Activated CD4-positive, alpha-beta memory T cell treated with anti-CD3 and anti-CD28 coated beads, Interleukin-2, amount 10 ng/mL, durations not matched to agents 7 days and 5 days (primary cell): ENCODE measurements around the gene BEAN1. TPM values are rescaled to one million over a fixed set of nuclear protein-coding genes. Genes with fewer than 3 reads are reported as not detected.
A peak's percentile ranks its signal among the peaks of the same experiment; 100 is the strongest.

ENCODE experiments used
- CTCF ChIA-PET: fragments of 350-600 bp; sonication (Branson Sonifier 250); formaldehyde crosslinking; loops from one replicate; lab custom pipeline; 2021; ENCODE audit warnings: antibody characterized with exemption, inconsistent platforms; lab: Charles Lee
- POLR2A ChIA-PET: fragments of 350-600 bp; sonication (Branson Sonifier 250); formaldehyde crosslinking; loops from one replicate; lab custom pipeline; 2021; ENCODE audit warnings: antibody characterized with exemption; lab: Charles Lee
- DNase-seq: peaks from one replicate; pipeline ENCODE4 v3.0.0-alpha.2; 2020
- H3K27ac Mint-ChIP-seq: one replicate; pipeline ENCODE4 v1.8.0; 2021; ENCODE audit warnings: mild to moderate bottlenecking, mixed read lengths
- H3K27me3 Mint-ChIP-seq: one replicate; pipeline ENCODE4 v1.8.0; 2021; ENCODE audit warnings: mixed read lengths
- H3K36me3 Mint-ChIP-seq: one replicate; pipeline ENCODE4 v1.8.0; 2021; ENCODE audit warnings: low read depth, mixed read lengths
- H3K4me1 Mint-ChIP-seq: one replicate; pipeline ENCODE4 v1.8.0; 2021; ENCODE audit warnings: mixed read lengths
- H3K4me3 Mint-ChIP-seq: one replicate; pipeline ENCODE4 v1.8.0; 2021; ENCODE audit warnings: mild to moderate bottlenecking, mixed read lengths
- H3K9me3 Mint-ChIP-seq: one replicate; pipeline ENCODE4 v1.8.0; 2021; ENCODE audit warnings: mixed read lengths
- total RNA-seq, 2 experiments: library from RNA; stranded (reverse); gene quantifications; one replicate each; pipeline ENCODE4 v1.2.3, GENCODE V29; 2021

The BEAN1 gene
- total RNA-seq, 2 experiments from 2014 or later = not detected

DNA sequence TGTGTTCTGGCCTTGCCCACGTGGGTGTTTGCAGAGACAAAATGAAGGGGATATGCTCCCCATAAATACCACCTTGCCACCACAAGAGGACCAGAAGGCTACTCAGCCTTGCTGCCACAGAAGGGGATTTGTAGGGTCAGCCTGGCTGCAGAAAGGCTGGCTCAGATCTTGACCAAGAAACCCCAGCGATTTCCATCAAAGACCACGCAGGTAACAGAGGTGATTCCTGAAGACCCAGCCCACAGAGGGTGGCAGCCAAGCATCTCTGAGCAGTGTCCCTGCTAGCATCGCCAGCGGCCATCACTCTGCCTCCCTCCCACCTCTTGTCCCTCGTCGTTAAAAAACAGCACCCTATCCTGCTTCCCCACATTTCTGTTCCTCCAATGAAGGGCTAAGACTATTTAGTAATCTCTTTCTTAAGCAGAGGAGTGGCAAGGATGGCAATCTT, 54.9 kb downstream of the BEAN1 start:
- no peak for DNase-seq
- Mint-ChIP-seq H3K4me3 (no peak overlapping the region), H3K36me3 (no peaks in the 10 kb centered on the region), H3K4me1 (peaks cover 46% of the 10 kb centered on the region), H3K9me3 (no peaks in the 10 kb centered on the region), H3K27me3 (no peaks in the 10 kb centered on the region), H3K27ac (no peak overlapping the region)
- ChIA-PET CTCF (interaction anchor here (1.0 to 4.0 kb wide), 4 partner anchors 8 to 124 kb away, joined by 3 to 65 read pairs (median 3); no protein-coding TSS in a partner anchor), POLR2A (interaction anchor here (1.5 kb wide), 1 partner anchor 81 kb away, joined by 3 read pairs; no protein-coding TSS in a partner anchor)

DNA sequence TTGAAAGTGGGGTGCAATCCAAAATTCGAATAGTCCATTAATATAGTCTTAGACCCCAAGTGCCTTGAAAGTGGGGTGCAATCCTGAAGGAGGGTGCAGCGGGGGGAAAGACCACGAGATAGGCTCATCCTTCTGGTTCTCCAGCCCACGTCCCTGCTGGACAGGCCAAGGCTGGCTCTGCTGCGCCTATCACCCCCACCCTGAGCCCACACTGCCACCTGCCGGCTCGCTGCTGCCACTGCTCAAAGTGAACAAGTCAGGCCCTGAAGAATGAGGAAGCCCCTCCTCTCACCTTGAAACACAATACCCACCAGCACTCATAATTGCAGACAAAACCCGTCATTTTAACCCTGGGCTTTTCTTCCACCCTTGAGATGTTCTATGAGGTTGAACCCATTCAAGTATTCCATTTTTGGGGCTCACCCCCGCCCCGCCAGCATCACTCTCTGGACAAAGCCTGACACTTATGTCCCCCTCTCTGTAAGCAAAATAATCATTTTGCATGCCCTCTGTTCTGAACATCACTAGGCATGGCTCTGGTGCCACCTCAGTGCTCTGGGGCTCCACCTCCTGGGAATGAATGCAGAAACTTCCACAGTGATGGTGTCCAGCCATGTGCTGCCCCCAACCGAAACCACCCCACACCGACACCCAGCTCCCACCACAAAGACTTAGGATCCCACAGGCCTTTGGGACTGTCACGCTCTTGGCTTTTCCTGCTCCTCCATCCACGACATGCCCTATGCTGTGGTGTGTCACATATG, 56.8 kb downstream of the BEAN1 start:
- Mint-ChIP-seq H3K27ac (no peak overlapping the region), H3K9me3 (no peaks in the 10 kb centered on the region), H3K27me3 (no peaks in the 10 kb centered on the region), H3K36me3 (no peaks in the 10 kb centered on the region), H3K4me1 (peaks cover 33% of the 10 kb centered on the region), H3K4me3 (no peak overlapping the region)
- ChIA-PET CTCF (interaction anchor here (0.7 to 4.0 kb wide), 5 partner anchors 9 to 184 kb away, joined by 3 to 65 read pairs (median 3); no protein-coding TSS in a partner anchor), POLR2A (interaction anchor here (1.2 kb wide), 1 partner anchor 38 kb away, joined by 6 read pairs; no protein-coding TSS in a partner anchor)
- DNase-seq = peak; percentile 80

GRCh38 chr16:66484453-66485213, 57.5 kb downstream of the BEAN1 start:
- DNase-seq = no peak
- H3K9me3 Mint-ChIP-seq = no peaks in the 10 kb centered on the region
- POLR2A ChIA-PET = interaction anchor here (0.8 to 1.1 kb wide), 2 partner anchors 68 to 78 kb away, joined by 3 read pairs; partner anchors contain the start of gene CKLF
- H3K36me3 Mint-ChIP-seq = no peaks in the 10 kb centered on the region
- no peak overlapping the region for H3K27ac Mint-ChIP-seq
- H3K4me3 Mint-ChIP-seq = no peak overlapping the region
- CTCF ChIA-PET = interaction anchor here (0.6 to 4.0 kb wide), 4 partner anchors 8 to 203 kb away, joined by 3 to 65 read pairs (median 4); no protein-coding TSS in a partner anchor
- H3K4me1 Mint-ChIP-seq = peaks cover 27% of the 10 kb centered on the region
- H3K27me3 Mint-ChIP-seq = no peaks in the 10 kb centered on the region

DNA sequence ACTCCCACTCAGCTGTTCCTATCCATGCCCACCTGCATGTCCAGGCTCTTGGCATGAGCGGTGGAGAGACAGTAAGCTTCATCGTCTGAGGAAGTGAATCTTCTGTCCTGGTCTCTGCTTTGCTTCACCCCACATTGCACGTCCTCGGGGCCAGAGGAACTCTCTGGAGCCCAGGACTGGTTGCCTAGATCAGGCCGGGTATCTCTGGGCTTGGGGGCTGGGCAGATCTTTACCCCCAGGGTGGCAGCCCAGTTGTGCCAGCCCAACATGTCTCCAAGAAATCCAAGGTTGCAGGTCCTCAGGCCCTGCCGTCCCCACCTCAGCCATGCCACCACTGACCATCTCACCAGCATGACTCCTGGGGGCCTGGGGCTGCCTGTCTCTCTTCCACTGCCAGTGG, 58.3 kb downstream of the BEAN1 start:
- no peaks in the 10 kb centered on the region for H3K36me3 Mint-ChIP-seq
- ChIA-PET CTCF (interaction anchor here (1.1 to 4.0 kb wide), 3 partner anchors 9 to 109 kb away, joined by 3 to 65 read pairs (median 3); no protein-coding TSS in a partner anchor), POLR2A (interaction anchor here (1.1 kb wide), 1 partner anchor 79 kb away, joined by 3 read pairs; no protein-coding TSS in a partner anchor)
- H3K4me1 Mint-ChIP-seq = peaks cover 25% of the 10 kb centered on the region
- H3K9me3 Mint-ChIP-seq = no peaks in the 10 kb centered on the region
- no peak overlapping the region for H3K27ac Mint-ChIP-seq
- no peak overlapping the region for H3K4me3 Mint-ChIP-seq
- no peaks in the 10 kb centered on the region for H3K27me3 Mint-ChIP-seq
- DNase-seq = no peak

DNA sequence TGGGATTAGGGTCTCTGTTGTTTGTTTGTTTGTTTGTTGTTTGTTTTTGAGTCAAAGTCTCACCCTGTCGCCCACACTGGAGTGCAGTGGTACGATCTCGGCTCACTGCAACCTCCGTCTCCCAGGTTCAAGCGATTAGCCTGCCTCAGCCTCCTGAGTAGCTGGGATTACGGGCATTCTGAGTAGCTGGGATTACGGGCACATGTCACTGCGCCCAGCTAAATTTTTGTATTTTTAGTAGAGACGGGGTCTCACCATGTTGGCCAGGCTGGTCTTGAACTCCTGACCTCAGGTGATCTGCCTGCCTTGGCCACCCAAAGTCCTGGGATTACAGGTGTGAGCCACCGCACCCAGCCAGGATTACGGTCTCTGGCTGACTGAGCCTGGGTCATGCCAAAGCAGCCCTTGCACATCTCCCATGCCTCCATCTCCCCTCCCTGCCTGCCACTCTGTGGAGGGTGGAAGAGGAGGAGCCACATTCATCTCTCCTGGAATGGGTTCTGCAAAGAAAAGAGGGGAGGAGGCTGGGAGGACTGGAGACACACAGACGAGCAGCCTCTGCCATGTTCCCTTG, 59.2 kb downstream of the BEAN1 start:
- Mint-ChIP-seq H3K4me1 (peaks cover 25% of the 10 kb centered on the region), H3K36me3 (no peaks in the 10 kb centered on the region), H3K27me3 (no peaks in the 10 kb centered on the region), H3K4me3 (no peak overlapping the region), H3K27ac (no peak overlapping the region), H3K9me3 (no peaks in the 10 kb centered on the region)
- POLR2A ChIA-PET = interaction anchor here (1.0 kb wide), 1 partner anchor 17 kb away, joined by 3 read pairs; no protein-coding TSS in a partner anchor
- no peak for DNase-seq
- CTCF ChIA-PET = interaction anchor here (2.6 kb wide), 1 partner anchor 81 kb away, joined by 12 read pairs; no protein-coding TSS in a partner anchor

DNA sequence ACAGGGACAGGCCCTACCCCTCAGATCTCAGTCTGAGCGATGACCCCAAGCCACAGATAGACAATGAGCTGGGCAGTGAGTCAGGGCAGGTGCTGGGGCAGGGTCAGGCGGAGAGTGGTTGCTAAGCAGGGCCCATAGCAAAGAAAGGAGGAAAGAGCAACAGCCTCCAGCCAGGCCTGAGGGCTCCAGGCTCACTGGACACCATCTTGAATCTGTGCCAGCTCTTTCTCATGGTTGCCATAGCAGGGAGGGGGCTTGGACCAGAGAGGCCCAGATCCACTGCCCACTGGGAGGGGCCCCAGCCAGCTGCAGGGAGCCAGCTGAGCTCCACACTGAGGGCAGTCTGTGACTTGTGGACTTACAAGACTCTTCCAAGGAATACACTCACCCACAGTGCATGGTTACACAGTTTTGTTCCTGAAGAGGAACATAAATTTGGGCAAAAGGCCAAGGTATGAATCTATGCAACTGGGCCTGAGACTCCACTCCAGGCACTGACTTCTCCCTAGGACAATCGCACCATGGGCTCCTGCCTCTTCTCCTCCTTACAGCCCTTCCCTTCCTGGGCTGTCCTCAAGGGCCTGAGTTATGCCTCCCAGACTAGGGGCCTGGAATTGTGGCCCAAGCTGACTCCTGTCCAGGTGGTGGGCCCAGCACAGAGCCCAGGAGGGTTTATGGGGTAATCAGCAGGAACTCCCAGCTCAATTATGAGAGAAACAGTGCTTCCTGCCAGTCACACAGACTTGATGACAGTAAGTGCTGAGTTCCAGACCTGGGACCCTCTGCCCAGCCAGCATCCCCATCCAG, 59.9 kb downstream of the BEAN1 start:
- POLR2A ChIA-PET = interaction anchor here (1.0 to 1.3 kb wide), 2 partner anchors 10 to 16 kb away, joined by 3 to 7 read pairs; no protein-coding TSS in a partner anchor
- H3K4me1 Mint-ChIP-seq = peaks cover 25% of the 10 kb centered on the region
- no peaks in the 10 kb centered on the region for H3K27me3 Mint-ChIP-seq
- H3K27ac Mint-ChIP-seq = no peak overlapping the region
- H3K4me3 Mint-ChIP-seq = no peak overlapping the region
- no peak for DNase-seq
- H3K9me3 Mint-ChIP-seq = no peaks in the 10 kb centered on the region
- CTCF ChIA-PET = interaction anchor here (2.6 kb wide), 1 partner anchor 81 kb away, joined by 12 read pairs; no protein-coding TSS in a partner anchor
- no peaks in the 10 kb centered on the region for H3K36me3 Mint-ChIP-seq

DNA sequence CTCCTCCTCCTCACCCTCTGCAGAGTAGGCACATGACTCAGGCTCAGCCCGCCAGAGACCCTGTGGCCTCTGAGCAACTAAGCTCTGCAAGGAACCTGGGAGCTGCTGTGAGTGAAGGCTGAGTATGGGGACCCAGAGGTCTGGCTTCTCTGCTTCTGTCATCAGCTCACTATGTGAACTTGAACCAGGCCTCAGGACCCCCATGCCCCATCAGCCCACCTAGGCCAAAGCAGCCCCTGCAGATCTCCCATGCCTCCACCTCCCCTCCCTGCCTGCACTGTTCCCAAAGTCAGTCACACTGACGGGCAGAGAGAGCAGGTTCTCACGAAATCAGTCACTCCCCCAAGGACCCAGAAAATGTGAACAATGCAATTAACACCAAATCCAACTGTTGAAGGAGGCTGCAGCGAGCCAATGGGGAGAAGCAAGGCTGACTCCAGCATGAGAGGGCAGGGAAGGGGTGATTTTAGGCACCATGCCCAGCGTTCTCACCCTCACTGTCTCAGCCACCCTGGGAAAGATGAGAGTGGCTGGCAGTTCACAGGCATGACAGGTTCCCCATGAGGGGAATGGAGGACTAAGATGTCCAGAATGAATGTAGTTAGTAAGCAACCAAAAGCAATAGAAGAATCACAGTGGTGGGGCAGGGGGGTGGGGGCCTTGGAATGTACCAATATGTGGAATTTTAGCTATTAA, 60.6 kb downstream of the BEAN1 start:
- no peak for DNase-seq
- no peaks in the 10 kb centered on the region for H3K9me3 Mint-ChIP-seq
- H3K4me3 Mint-ChIP-seq = no peak overlapping the region
- H3K36me3 Mint-ChIP-seq = no peaks in the 10 kb centered on the region
- H3K4me1 Mint-ChIP-seq = peaks cover 25% of the 10 kb centered on the region
- no peak overlapping the region for H3K27ac Mint-ChIP-seq
- ChIA-PET CTCF (interaction anchor here (0.6 to 2.6 kb wide), 4 partner anchors 11 to 82 kb away, joined by 3 to 12 read pairs (median 4); no protein-coding TSS in a partner anchor), POLR2A (interaction anchor here (1.0 to 1.3 kb wide), 2 partner anchors 11 to 15 kb away, joined by 3 to 7 read pairs; no protein-coding TSS in a partner anchor)
- no peaks in the 10 kb centered on the region for H3K27me3 Mint-ChIP-seq

DNA sequence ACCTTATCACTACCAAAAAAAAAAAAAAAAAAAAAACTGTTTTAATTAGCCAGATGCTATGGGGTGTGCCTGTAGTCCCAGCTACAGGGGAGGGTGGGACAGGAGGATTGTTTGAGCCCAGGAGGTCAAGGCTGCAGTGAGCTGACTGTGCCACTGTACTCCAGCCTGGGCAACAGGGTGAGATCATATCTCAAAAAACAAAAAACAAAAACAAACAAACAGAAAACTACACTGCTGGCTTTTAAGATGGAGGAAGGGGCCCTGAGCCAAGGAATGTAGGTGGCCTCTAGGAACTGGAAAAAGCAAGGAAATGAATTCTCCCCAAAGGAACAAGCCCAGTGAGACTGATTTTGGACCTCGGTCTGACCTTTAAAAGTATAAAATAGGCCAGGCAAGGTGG, 61.4 kb downstream of the BEAN1 start:
- POLR2A ChIA-PET = no interaction called here
- H3K9me3 Mint-ChIP-seq = no peaks in the 10 kb centered on the region
- H3K4me3 Mint-ChIP-seq = no peak overlapping the region
- no peak for DNase-seq
- CTCF ChIA-PET = interaction anchor here (0.6 to 2.6 kb wide), 4 partner anchors 12 to 83 kb away, joined by 3 to 12 read pairs (median 4); no protein-coding TSS in a partner anchor
- no peak overlapping the region for H3K27ac Mint-ChIP-seq
- peaks cover 18% of the 10 kb centered on the region for H3K4me1 Mint-ChIP-seq
- H3K36me3 Mint-ChIP-seq = no peaks in the 10 kb centered on the region
- no peaks in the 10 kb centered on the region for H3K27me3 Mint-ChIP-seq

DNA sequence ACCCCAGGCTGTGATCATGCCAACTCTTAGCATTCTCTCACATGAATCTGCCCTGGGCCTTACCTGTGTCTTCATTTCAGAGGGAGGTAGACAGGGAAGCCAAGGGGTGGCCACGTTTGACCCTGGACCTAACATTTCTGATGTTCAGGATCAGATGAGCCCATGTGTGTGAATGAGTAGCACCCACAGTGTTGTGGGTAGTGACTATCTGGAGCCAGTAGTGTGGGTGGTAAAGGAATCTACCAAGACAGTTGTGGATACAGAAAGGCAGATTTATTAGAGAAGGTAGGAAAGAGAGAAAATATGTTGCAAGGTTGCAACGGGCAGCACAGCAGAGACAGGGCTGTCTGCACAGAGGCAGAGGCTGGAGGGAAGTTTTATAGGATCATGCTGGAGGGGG, 62.3 kb downstream of the BEAN1 start:
- ChIA-PET CTCF (no interaction called here), POLR2A (no interaction called here)
- H3K36me3 Mint-ChIP-seq = no peaks in the 10 kb centered on the region
- no peak for DNase-seq
- H3K4me3 Mint-ChIP-seq = no peak overlapping the region
- H3K4me1 Mint-ChIP-seq = peaks cover 9% of the 10 kb centered on the region
- H3K27ac Mint-ChIP-seq = no peak overlapping the region
- H3K9me3 Mint-ChIP-seq = no peaks in the 10 kb centered on the region
- no peaks in the 10 kb centered on the region for H3K27me3 Mint-ChIP-seq

- Mint-ChIP-seq H3K27me3 (no peaks in the 10 kb centered on the region), H3K4me3 (no peak overlapping the region), H3K4me1 (peaks cover 8% of the 10 kb centered on the region), H3K27ac (no peak overlapping the region), H3K9me3 (no peaks in the 10 kb centered on the region), H3K36me3 (no peaks in the 10 kb centered on the region)
- no peak for DNase-seq
- ChIA-PET POLR2A (no interaction called here), CTCF (interaction anchor here (1.4 to 2.7 kb wide), 2 partner anchors 73 to 83 kb away, joined by 3 to 7 read pairs; no protein-coding TSS in a partner anchor)
These were observed 62.7 kb downstream of the BEAN1 start for GRCh38 chr16:66489818-66490217.
